Mucosa of rectum (tissue), 2 donors: ENCODE measurements around the gene HOXC10.

Experiments used
- H3K27ac ChIP-seq, 2 donors: one replicate each; pipeline ENCODE4 v1.7.0; 2013; ENCODE audit warnings: inconsistent platforms in 2 of 2, low read depth in 2 of 2, low read length in 2 of 2
- H3K27me3 ChIP-seq, 2 donors: one replicate each; pipeline ENCODE4 v1.7.0; 2013; ENCODE audit warnings: low read length in 2 of 2; ENCODE audit not compliant: control insufficient read depth in 2 of 2, insufficient read depth in 2 of 2
- H3K36me3 ChIP-seq, 2 donors: one replicate each; pipeline ENCODE4 v1.7.0; 2013; ENCODE audit warnings: low read length in 2 of 2; ENCODE audit not compliant: control insufficient read depth in 2 of 2, insufficient read depth in 2 of 2
- H3K4me1 ChIP-seq, 2 donors: one replicate each; pipeline ENCODE4 v1.7.0; 2013; ENCODE audit warnings: low read length in 2 of 2, mild to moderate bottlenecking in 1 of 2; ENCODE audit not compliant: control insufficient read depth in 2 of 2, insufficient read depth in 2 of 2
- H3K4me3 ChIP-seq, 2 donors: one replicate each; pipeline ENCODE4 v1.7.0; 2013; ENCODE audit warnings: low read length in 2 of 2
- H3K9ac ChIP-seq, 2 donors: one replicate each; pipeline ENCODE4 v1.7.0; 2013; ENCODE audit warnings: low read length in 2 of 2, low read depth in 1 of 2, mild to moderate bottlenecking in 1 of 2
- H3K9me3 ChIP-seq, 2 donors: one replicate each; pipeline ENCODE4 v1.7.0; 2013; ENCODE audit warnings: low read length in 2 of 2; ENCODE audit not compliant: control insufficient read depth in 2 of 2
- donor health status: healthy.
- donor health status: Normal muscosa, but diverticular disease.

HOXC10 gene

GRCh38 chr12:54039417-54040147 is 54.6 kb downstream of the HOXC10 start:
- H3K9me3 ChIP-seq: no peaks in the 10 kb centered on the region
- H3K27ac ChIP-seq: no peak overlapping the region
- no peaks in the 10 kb centered on the region for H3K36me3 ChIP-seq
- H3K27me3 ChIP-seq: peaks cover 84 to 86% of the 10 kb centered on the region in 2 donors
- no peak overlapping the region for H3K4me3 ChIP-seq
- no peak overlapping the region for H3K9ac ChIP-seq
- no peaks in the 10 kb centered on the region for H3K4me1 ChIP-seq
